ENCODE data around the gene PLAGL2. TPM values are rescaled to one million over a fixed set of nuclear protein-coding genes. Genes with fewer than 3 reads are reported as not detected.

PLAGL2 gene
- total and polyA plus RNA-seq, 2 donors (not counting 1 experiment from before 2014, with no cell fraction given), result 1.6 to 2.3 TPM

GRCh38 chr20:32240205-32240604 is 32.7 kb upstream of the PLAGL2 start:
- Histone ChIP-seq H4K20me1 (ENCODE audit: control insufficient read depth, extremely low read depth, insufficient read depth, low read length) (no peaks in the 10 kb centered on the region), H3K9ac (ENCODE audit: insufficient read depth, low read length) (no peak overlapping the region), H3K27me3 (ENCODE audit: control insufficient read depth, insufficient read depth, low read length) (no peaks in the 10 kb centered on the region), H3K4me3 (replicated peaks in 1 of 4; ENCODE audit: control extremely low read depth in 1 of 4, insufficient read depth in 1 of 4, low read depth in 3 of 4, low read length in 4 of 4) (no peak overlapping the region), H3K4me1 (ENCODE audit: control insufficient read depth, extremely low read depth, insufficient read depth, low read length) (no peaks in the 10 kb centered on the region), H3K4me2 (ENCODE audit: extremely low read depth, insufficient read depth, low read length) (no peak overlapping the region), H3K79me2 (ENCODE audit: control insufficient read depth, insufficient read depth, low read length) (no peaks in the 10 kb centered on the region), H2AFZ (ENCODE audit: low read length) (no peak overlapping the region), H3K9me3 (ENCODE audit: control insufficient read depth, insufficient read depth, low read depth, low read length) (no peaks in the 10 kb centered on the region), H3K27ac (ENCODE audit: insufficient read depth, low read length) (no peak overlapping the region), H3K36me3 (ENCODE audit: control insufficient read depth, insufficient read depth, low read length) (peaks cover 3% of the 10 kb centered on the region)
- TF ChIP-seq EZH2 (IDR thresholded peaks at IDR 0.05; ENCODE audit: low read length, missing control alignments) (no peak), CTCF (conservative IDR thresholded peaks at IDR 0.05 in 1 of 2, IDR thresholded peaks at IDR 0.05 in 1 of 2; ENCODE audit: low read depth in 1 of 2, low read length in 2 of 2) (no peak)
- no peak for DNase-seq (ENCODE audit: low read depth in 2 of 2)

GRCh38 chr20:32238483-32239425 is 31.2 kb upstream of the PLAGL2 start:
- Histone ChIP-seq H3K36me3 (ENCODE audit: control insufficient read depth, insufficient read depth, low read length) (peaks cover 9% of the 10 kb centered on the region), H3K4me3 (replicated peaks in 1 of 4; ENCODE audit: control extremely low read depth in 1 of 4, insufficient read depth in 1 of 4, low read depth in 3 of 4, low read length in 4 of 4) (no peak overlapping the region), H3K9ac (ENCODE audit: insufficient read depth, low read length) (no peak overlapping the region), H3K27ac (ENCODE audit: insufficient read depth, low read length) (no peak overlapping the region), H2AFZ (ENCODE audit: low read length) (no peak overlapping the region), H3K79me2 (ENCODE audit: control insufficient read depth, insufficient read depth, low read length) (no peaks in the 10 kb centered on the region), H3K27me3 (ENCODE audit: control insufficient read depth, insufficient read depth, low read length) (no peaks in the 10 kb centered on the region), H3K9me3 (ENCODE audit: control insufficient read depth, insufficient read depth, low read depth, low read length) (no peaks in the 10 kb centered on the region), H4K20me1 (ENCODE audit: control insufficient read depth, extremely low read depth, insufficient read depth, low read length) (no peaks in the 10 kb centered on the region), H3K4me1 (ENCODE audit: control insufficient read depth, extremely low read depth, insufficient read depth, low read length) (no peaks in the 10 kb centered on the region), H3K4me2 (ENCODE audit: extremely low read depth, insufficient read depth, low read length) (no peak overlapping the region)
- DNase-seq (ENCODE audit: low read depth in 2 of 2), result no peak
- TF ChIP-seq CTCF (conservative IDR thresholded peaks at IDR 0.05 in 1 of 2, IDR thresholded peaks at IDR 0.05 in 1 of 2; ENCODE audit: low read depth in 1 of 2, low read length in 2 of 2), result no peak
- TF ChIP-seq EZH2 (IDR thresholded peaks at IDR 0.05; ENCODE audit: low read length, missing control alignments), result no peak

GRCh38 chr20:32237419-32237818 is 29.9 kb upstream of the PLAGL2 start:
- no peak overlapping the region for H3K27ac ChIP-seq (ENCODE audit: insufficient read depth, low read length)
- no peak for TF ChIP-seq CTCF (conservative IDR thresholded peaks at IDR 0.05 in 1 of 2, IDR thresholded peaks at IDR 0.05 in 1 of 2; ENCODE audit: low read depth in 1 of 2, low read length in 2 of 2)
- no peak for TF ChIP-seq EZH2 (IDR thresholded peaks at IDR 0.05; ENCODE audit: low read length, missing control alignments)
- no peak for DNase-seq (ENCODE audit: low read depth in 2 of 2)
- no peaks in the 10 kb centered on the region for H3K9me3 ChIP-seq (ENCODE audit: control insufficient read depth, insufficient read depth, low read depth, low read length)
- no peaks in the 10 kb centered on the region for H3K79me2 ChIP-seq (ENCODE audit: control insufficient read depth, insufficient read depth, low read length)
- no peak overlapping the region for H3K9ac ChIP-seq (ENCODE audit: insufficient read depth, low read length)
- no peak overlapping the region for H2AFZ ChIP-seq (ENCODE audit: low read length)
- H4K20me1 ChIP-seq (ENCODE audit: control insufficient read depth, extremely low read depth, insufficient read depth, low read length), result no peaks in the 10 kb centered on the region
- no peaks in the 10 kb centered on the region for H3K4me1 ChIP-seq (ENCODE audit: control insufficient read depth, extremely low read depth, insufficient read depth, low read length)
- H3K27me3 ChIP-seq (ENCODE audit: control insufficient read depth, insufficient read depth, low read length), result no peaks in the 10 kb centered on the region
- H3K36me3 ChIP-seq (ENCODE audit: control insufficient read depth, insufficient read depth, low read length), result peaks cover 14% of the 10 kb centered on the region
- H3K4me2 ChIP-seq (ENCODE audit: extremely low read depth, insufficient read depth, low read length), result no peak overlapping the region
- no peak overlapping the region for H3K4me3 ChIP-seq (replicated peaks in 1 of 4; ENCODE audit: control extremely low read depth in 1 of 4, insufficient read depth in 1 of 4, low read depth in 3 of 4, low read length in 4 of 4)

All from fibroblast of lung (primary cell).